HepG2 (cell line): ENCODE data around the gene ARHGDIA. TPM values are rescaled to one million over a fixed set of nuclear protein-coding genes. Genes with fewer than 3 reads are reported as not detected.

Experiments
- ATF7 ChIP-seq, 2 experiments: fragments of 450-650 bp in 1 of 2; sonication (generic) in 1 of 2; formaldehyde crosslinking in 1 of 2; IDR thresholded peaks; 2 replicates each; pipeline versions ENCODE4 v1.4.0 to v1.6.1; 2016 to 2020; ENCODE audit warnings: antibody characterized with exemption in 1 of 2, mild to moderate bottlenecking in 1 of 2, missing genetic modification reagents in 1 of 2
- CSRNP1 ChIP-seq: sonication (generic); formaldehyde crosslinking; IDR thresholded peaks from 2 replicates; pipeline ENCODE4 v1.8.1; 2023; ENCODE audit warnings: mild to moderate bottlenecking, missing genetic modification reagents
- HDAC1 ChIP-seq: sonication (generic); formaldehyde crosslinking; IDR thresholded peaks from 2 replicates; pipeline ENCODE4 v1.5.1; 2020; ENCODE audit warnings: mild to moderate bottlenecking, missing genetic modification reagents
- HHEX ChIP-seq: IDR thresholded peaks from 2 replicates; pipeline ENCODE4 v1.6.1; 2016; ENCODE audit warnings: control low read depth
- KLF15 ChIP-seq: sonication (generic); formaldehyde crosslinking; IDR thresholded peaks from 2 replicates; pipeline ENCODE4 v1.8.1; 2023; ENCODE audit warnings: borderline replicate concordance, mild to moderate bottlenecking, inconsistent platforms, missing genetic modification reagents, mixed read lengths
- MAX ChIP-seq: IDR thresholded peaks from 2 replicates; pipeline ENCODE4 v1.6.1; 2012; ENCODE audit warnings: inconsistent platforms
- NKX3-1 ChIP-seq: sonication (generic); formaldehyde crosslinking; IDR thresholded peaks from 2 replicates; pipeline ENCODE4 v1.5.0; 2020; ENCODE audit warnings: missing genetic modification reagents
- NR1H2 ChIP-seq: sonication (generic); formaldehyde crosslinking; IDR thresholded peaks from 2 replicates; pipeline ENCODE4 v1.8.1; 2022; ENCODE audit warnings: low read depth, missing genetic modification reagents, borderline replicate concordance
- NR2F2 ChIP-seq: IDR thresholded peaks from 2 replicates; pipeline ENCODE4 v1.6.1; 2012; ENCODE audit warnings: low read depth, inconsistent platforms, borderline replicate concordance
- POLR2AphosphoS5 ChIP-seq: IDR thresholded peaks from 2 replicates; pipeline ENCODE4 v1.6.1; 2012; ENCODE audit warnings: low read depth, low read length
- RBFOX2 ChIP-seq: fragments of 200-400 bp; formaldehyde crosslinking; IDR thresholded peaks from 2 replicates; pipeline ENCODE4 v1.6.1; 2017; ENCODE audit warnings: low read depth, mild to moderate bottlenecking, low read length
- RBM22 ChIP-seq: fragments of 200-400 bp; formaldehyde crosslinking; optimal IDR thresholded peaks from 2 replicates; pipeline ENCODE3; 2017; ENCODE audit warnings: mild to moderate bottlenecking, low read length, moderate library complexity
- RBM39 ChIP-seq: fragments of 200-400 bp; formaldehyde crosslinking; IDR thresholded peaks from one replicate; pipeline ENCODE4 v1.6.1; 2018; ENCODE audit warnings: antibody characterized with exemption, mild to moderate bottlenecking, low read depth, low read length; ENCODE audit not compliant: poor library complexity, severe bottlenecking
- SNAPC2 ChIP-seq: sonication (generic); formaldehyde crosslinking; IDR thresholded peaks from 2 replicates; pipeline ENCODE4 v1.8.1; 2022; ENCODE audit warnings: mild to moderate bottlenecking, missing genetic modification reagents
- STAT5B ChIP-seq: sonication (generic); formaldehyde crosslinking; IDR thresholded peaks from 2 replicates; pipeline ENCODE4 v1.4.0; 2020; ENCODE audit warnings: missing genetic modification reagents
- TOPORS ChIP-seq: sonication (generic); formaldehyde crosslinking; IDR thresholded peaks from 2 replicates; pipeline ENCODE4 v1.8.0; 2023; ENCODE audit warnings: mild to moderate bottlenecking, missing genetic modification reagents
- ZC3H13 ChIP-seq: sonication (generic); formaldehyde crosslinking; IDR thresholded peaks from 2 replicates; pipeline ENCODE4 v1.8.1; 2023; ENCODE audit warnings: mild to moderate bottlenecking, missing genetic modification reagents, moderate library complexity
- ZFP41 ChIP-seq: sonication (generic); formaldehyde crosslinking; IDR thresholded peaks from 2 replicates; pipeline ENCODE4 v1.4.0; 2020; ENCODE audit warnings: mild to moderate bottlenecking, missing genetic modification reagents, borderline replicate concordance
- ZFX ChIP-seq: sonication (generic); formaldehyde crosslinking; IDR thresholded peaks from 2 replicates; pipeline ENCODE4 v1.4.0; 2020; ENCODE audit warnings: mild to moderate bottlenecking, low read depth, missing genetic modification reagents, moderate library complexity
- ZNF160 ChIP-seq: sonication (generic); formaldehyde crosslinking; IDR thresholded peaks from 2 replicates; pipeline ENCODE4 v1.8.0; 2022; ENCODE audit warnings: mild to moderate bottlenecking, inconsistent platforms, missing genetic modification reagents
- ZNF235 ChIP-seq: sonication (generic); formaldehyde crosslinking; IDR thresholded peaks from 2 replicates; pipeline ENCODE4 v1.8.1; 2023; ENCODE audit warnings: mild to moderate bottlenecking, missing genetic modification reagents, borderline replicate concordance
- ZNF451 ChIP-seq: sonication (generic); formaldehyde crosslinking; IDR thresholded peaks from 2 replicates; pipeline ENCODE4 v1.5.0; 2020; ENCODE audit warnings: mild to moderate bottlenecking, missing genetic modification reagents
- ZNF703 ChIP-seq: sonication (generic); formaldehyde crosslinking; IDR thresholded peaks from 2 replicates; pipeline ENCODE4 v1.5.1; 2020; ENCODE audit warnings: missing genetic modification reagents, mild to moderate bottlenecking, moderate library complexity, borderline replicate concordance
- polyA plus RNA-seq, 8 experiments: library from polyadenylated mRNA; depleted of rRNA in 3 of 8; stranded (reverse) in 7 of 8; unstranded in 1 of 8; fragments of >200 nt; fragmentation: Illumina TruSeq in 4 of 8; extraction: Trizol in 4 of 8; gene quantifications; 2 replicates each; pipeline versions ENCODE4 v1.2.1 to v1.2.3, GENCODE V29; 2011 to 2016; ENCODE audit warnings: low read depth in 4 of 8, missing spikeins in 1 of 8, mixed read lengths in 1 of 8; ENCODE audit not compliant: insufficient read depth in 1 of 8
- total RNA-seq, 5 experiments: library from RNA; depleted of rRNA; stranded (reverse); fragments of >200 nt; fragmentation: Illumina TruSeq; extraction: Trizol; gene quantifications; 2 replicates each; pipeline ENCODE4 v1.2.3, GENCODE V29; 2016; ENCODE audit warnings: low read depth in 1 of 5
- TF ChIP-seq, protein P1 (sequence below): sonication (generic); formaldehyde crosslinking; IDR thresholded peaks from 2 replicates; pipeline ENCODE4 v1.5.0; 2020; ENCODE audit warnings: mild to moderate bottlenecking, missing genetic modification reagents
- TF ChIP-seq, protein P2 (sequence below): sonication (generic); formaldehyde crosslinking; IDR thresholded peaks from 2 replicates; pipeline ENCODE4 v1.4.0; 2020; ENCODE audit warnings: missing genetic modification reagents

The ARHGDIA gene
- total and polyA plus RNA-seq, 2 of the 13 experiments (the other 11 are each of a cell fraction or from before 2014, with no cell fraction given) = 40.0 to 64.0 TPM

DNA sequence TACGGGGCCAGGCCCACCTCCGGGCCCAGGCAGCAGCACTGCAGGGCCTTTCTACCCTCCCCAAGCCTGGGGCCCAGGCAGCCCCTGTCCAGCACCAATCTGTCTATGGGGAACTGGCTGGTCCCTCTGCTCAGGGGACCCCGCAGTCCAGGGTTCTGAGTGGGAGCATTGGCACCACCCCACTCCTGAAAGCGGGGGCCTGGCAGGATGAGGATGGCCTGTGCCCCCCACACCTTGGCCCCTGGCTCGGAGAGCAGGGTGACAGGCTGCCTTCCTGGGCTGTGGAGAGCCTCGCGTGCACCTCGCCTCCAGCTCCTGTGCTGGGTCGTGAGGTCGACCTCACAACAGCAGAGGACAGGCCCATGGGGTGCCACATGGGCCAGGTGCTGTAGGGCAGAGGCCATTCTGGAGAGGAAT is 32.3 kb upstream of the ARHGDIA start (continued):
- 0 out of 2 replicates have a peak, but pooled peaks have one; percentile 67 for TF ChIP-seq CSRNP1 (CRISPR knock-in tag)
- 0 out of 2 replicates have a peak, but pooled peaks have one; percentile 8 for TF ChIP-seq ZNF235 (CRISPR knock-in tag)
- TF ChIP-seq NR2F2 = no peak
- TF ChIP-seq POLR2AphosphoS5 = peak; percentile 15; the same call in 1 of the 2 replicates
- TF ChIP-seq SNAPC2 (CRISPR knock-in tag) = peak; percentile 73; the same call in 1 of the 2 replicates
- no peak for TF ChIP-seq ATF7 (IDR thresholded peaks at IDR 0.05)
- TF ChIP-seq ATF7 (CRISPR knock-in tag; IDR thresholded peaks at IDR 0.05) = 0 out of 2 replicates have a peak, but pooled peaks have one; percentile 6
- TF ChIP-seq, protein P1, sequence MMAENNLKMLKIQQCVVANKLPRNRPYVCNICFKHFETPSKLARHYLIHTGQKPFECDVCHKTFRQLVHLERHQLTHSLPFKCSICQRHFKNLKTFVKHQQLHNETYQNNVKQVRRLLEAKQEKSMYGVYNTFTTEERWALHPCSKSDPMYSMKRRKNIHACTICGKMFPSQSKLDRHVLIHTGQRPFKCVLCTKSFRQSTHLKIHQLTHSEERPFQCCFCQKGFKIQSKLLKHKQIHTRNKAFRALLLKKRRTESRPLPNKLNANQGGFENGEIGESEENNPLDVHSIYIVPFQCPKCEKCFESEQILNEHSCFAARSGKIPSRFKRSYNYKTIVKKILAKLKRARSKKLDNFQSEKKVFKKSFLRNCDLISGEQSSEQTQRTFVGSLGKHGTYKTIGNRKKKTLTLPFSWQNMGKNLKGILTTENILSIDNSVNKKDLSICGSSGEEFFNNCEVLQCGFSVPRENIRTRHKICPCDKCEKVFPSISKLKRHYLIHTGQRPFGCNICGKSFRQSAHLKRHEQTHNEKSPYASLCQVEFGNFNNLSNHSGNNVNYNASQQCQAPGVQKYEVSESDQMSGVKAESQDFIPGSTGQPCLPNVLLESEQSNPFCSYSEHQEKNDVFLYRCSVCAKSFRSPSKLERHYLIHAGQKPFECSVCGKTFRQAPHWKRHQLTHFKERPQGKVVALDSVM (CRISPR knock-in tag) = peak; percentile 59; the same call in 1 of the 2 replicates
- no peak for TF ChIP-seq ZFP41 (CRISPR knock-in tag)
- peak; percentile 12 for TF ChIP-seq RBM39
- 0 out of 2 replicates have a peak, but pooled peaks have one; percentile 30 for TF ChIP-seq TOPORS
- no peak for TF ChIP-seq KLF15
- TF ChIP-seq ZNF703 (CRISPR knock-in tag) = 0 out of 2 replicates have a peak, but pooled peaks have one; percentile 44
- peak; percentile 16 for TF ChIP-seq ZFX (CRISPR knock-in tag)
- peak; percentile 83 for TF ChIP-seq ZC3H13
- no peak for TF ChIP-seq HDAC1 (CRISPR knock-in tag)
- TF ChIP-seq RBFOX2 = peak; percentile 13; the same call in 1 of the 2 replicates
- TF ChIP-seq HHEX (CRISPR knock-in tag) = no peak
- 0 out of 2 replicates have a peak, but pooled peaks have one; percentile 5 for TF ChIP-seq ZNF160 (CRISPR knock-in tag)
- TF ChIP-seq ZNF451 (CRISPR knock-in tag) = 0 out of 2 replicates have a peak, but pooled peaks have one; percentile 16
- peak; percentile 92 for TF ChIP-seq RBM22
- 0 out of 2 replicates have a peak, but pooled peaks have one; percentile 1 for TF ChIP-seq NR1H2 (CRISPR knock-in tag)
- TF ChIP-seq STAT5B = 0 out of 2 replicates have a peak, but pooled peaks have one; percentile 43
- TF ChIP-seq, protein P2, sequence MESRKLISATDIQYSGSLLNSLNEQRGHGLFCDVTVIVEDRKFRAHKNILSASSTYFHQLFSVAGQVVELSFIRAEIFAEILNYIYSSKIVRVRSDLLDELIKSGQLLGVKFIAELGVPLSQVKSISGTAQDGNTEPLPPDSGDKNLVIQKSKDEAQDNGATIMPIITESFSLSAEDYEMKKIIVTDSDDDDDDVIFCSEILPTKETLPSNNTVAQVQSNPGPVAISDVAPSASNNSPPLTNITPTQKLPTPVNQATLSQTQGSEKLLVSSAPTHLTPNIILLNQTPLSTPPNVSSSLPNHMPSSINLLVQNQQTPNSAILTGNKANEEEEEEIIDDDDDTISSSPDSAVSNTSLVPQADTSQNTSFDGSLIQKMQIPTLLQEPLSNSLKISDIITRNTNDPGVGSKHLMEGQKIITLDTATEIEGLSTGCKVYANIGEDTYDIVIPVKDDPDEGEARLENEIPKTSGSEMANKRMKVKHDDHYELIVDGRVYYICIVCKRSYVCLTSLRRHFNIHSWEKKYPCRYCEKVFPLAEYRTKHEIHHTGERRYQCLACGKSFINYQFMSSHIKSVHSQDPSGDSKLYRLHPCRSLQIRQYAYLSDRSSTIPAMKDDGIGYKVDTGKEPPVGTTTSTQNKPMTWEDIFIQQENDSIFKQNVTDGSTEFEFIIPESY (CRISPR knock-in tag) = peak; percentile 56
- no peak for TF ChIP-seq NKX3-1 (CRISPR knock-in tag)
- 0 out of 2 replicates have a peak, but pooled peaks have one; percentile 14 for TF ChIP-seq MAX
